GM12892 (cell line): ENCODE measurements around the gene MYOF.

Source experiments
- POLR2A ChIP-seq: IDR thresholded peaks from 2 replicates; pipeline ENCODE4 v1.6.1; 2011; ENCODE audit warnings: low read depth, low read length, control low read depth
- POLR2AphosphoS5 ChIP-seq: IDR thresholded peaks from 2 replicates; pipeline ENCODE4 v1.6.1; 2011; ENCODE audit warnings: low read depth, low read length, control low read depth

DNA sequence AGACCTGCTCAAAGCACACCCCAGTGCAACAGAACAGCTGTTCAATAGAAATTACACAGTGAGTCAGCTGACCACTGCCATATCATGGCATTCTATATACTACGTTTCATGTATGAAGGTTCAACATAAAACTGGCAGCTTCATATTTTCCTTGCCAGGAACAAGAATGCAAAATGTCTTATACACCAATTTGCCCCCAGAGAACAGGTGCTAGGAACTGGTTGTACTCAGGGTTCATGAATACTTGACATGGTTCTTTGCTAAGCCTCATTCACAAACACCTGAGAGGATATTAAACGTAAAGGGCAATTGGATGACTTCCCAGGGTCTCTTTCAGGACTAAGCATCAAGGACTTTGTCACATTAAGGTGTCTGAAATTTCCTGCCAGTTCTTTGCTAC, 6.9 kb downstream of the MYOF start:
- TF ChIP-seq POLR2AphosphoS5 (no peak), POLR2A (no peak)
